ENCODE results near the gene TENT5C.

Gene TENT5C

DNA sequence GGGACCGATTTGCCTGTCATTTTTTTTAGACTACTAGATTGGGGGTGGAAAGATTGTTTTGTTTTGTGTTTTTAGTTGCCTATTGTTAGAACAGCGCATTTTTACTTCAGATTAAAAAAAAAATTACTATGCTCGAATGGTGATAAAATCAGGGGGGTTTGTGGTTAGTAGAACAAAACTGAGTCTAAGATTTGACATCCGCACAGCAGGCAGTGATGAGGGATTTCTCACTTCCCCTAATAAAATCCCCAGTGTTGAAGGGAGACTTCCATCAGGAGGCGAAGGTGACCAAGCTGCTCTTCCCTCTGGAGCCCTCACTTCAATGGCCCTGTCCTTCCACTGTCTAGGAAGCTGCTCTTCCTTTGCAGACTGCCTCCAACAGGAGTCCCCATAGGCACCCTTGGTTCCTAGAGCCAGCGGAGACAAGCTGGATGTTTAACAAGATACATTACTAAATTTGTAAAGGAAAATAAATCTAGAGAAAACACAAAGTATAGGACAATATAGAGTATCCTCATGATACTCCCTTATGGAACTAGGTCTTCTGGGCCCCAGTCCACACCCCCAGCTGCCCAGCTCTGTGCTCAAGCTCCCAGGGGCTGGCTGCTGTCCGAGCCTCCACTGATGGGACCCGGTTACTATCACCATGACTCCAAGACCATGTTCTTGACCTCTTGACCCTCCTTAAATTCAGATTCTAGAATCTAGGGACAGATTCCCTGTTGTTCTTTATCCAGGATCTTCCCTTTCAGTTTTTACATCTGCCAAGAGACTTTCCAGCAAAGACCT is 31.0 kb downstream of the TENT5C start:
- Histone ChIP-seq H3K27ac (ENCODE audit: low read depth, low read length) (no peak overlapping the region), H3K4me1 (ENCODE audit: control insufficient read depth, insufficient read depth, low read length, unreplicated experiment) (no peaks in the 10 kb centered on the region), H3K36me3 (ENCODE audit: insufficient read depth, low read length) (no peaks in the 10 kb centered on the region), H3K27me3 (ENCODE audit: insufficient read depth, low read length) (peaks cover 73% of the 10 kb centered on the region), H3K4me3 (ENCODE audit: low read depth, low read length) (no peak overlapping the region), H2AFZ (ENCODE audit: low read length, unreplicated experiment) (no peak overlapping the region), H3K79me2 (ENCODE audit: control insufficient read depth, insufficient read depth, low read length, unreplicated experiment) (no peaks in the 10 kb centered on the region)

DNA sequence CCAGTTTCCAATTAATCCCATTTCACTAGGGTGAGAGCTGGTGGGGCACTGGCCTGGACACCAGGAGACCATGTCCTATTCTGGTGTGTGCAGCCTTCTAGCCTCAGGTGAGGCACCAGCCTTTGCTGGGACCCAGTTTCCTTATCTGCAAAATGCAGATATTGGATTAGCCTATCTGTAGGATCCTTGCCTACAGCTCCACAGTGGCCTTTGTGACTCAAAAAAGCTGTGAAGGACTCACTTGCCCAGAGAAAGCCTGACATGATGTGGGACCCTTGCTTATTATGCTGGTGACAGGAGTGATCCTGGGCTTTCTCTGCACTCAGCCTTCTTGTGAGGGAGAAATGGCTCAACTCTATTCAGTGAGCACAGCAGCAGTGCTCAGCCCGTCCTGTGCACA is 32.3 kb downstream of the TENT5C start:
- no peak overlapping the region for H3K27ac ChIP-seq (ENCODE audit: low read depth, low read length)

DNA sequence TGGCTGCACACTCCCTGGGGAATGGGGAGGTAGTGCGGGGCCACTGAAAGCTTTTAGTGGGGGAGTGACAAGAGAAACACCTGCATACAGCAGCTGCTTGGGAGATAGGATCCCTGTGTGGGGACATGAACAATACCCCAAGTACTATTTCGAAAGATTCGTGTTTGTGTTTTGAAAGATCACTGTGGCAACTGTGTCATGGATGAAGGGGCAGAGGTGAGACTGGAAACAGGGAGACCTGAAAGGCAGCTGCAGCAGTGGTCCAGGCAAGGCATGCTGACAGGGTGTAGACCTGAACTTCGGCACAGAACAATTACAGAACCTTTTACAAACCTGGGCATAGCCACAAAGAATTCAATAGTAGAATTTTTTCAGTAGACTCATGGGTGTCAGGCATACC is 32.9 kb downstream of the TENT5C start:
- Histone ChIP-seq H3K27me3 (ENCODE audit: insufficient read depth, low read length) (peaks cover 73% of the 10 kb centered on the region), H2AFZ (ENCODE audit: low read length, unreplicated experiment) (no peak overlapping the region), H3K27ac (ENCODE audit: low read depth, low read length) (no peak overlapping the region), H3K4me3 (ENCODE audit: low read depth, low read length) (no peak overlapping the region), H3K4me1 (ENCODE audit: control insufficient read depth, insufficient read depth, low read length, unreplicated experiment) (no peaks in the 10 kb centered on the region), H3K79me2 (ENCODE audit: control insufficient read depth, insufficient read depth, low read length, unreplicated experiment) (no peaks in the 10 kb centered on the region), H3K36me3 (ENCODE audit: insufficient read depth, low read length) (no peaks in the 10 kb centered on the region)

More for the DNA sequence above, 32.3 kb downstream of the TENT5C start:
- Histone ChIP-seq H3K27me3 (ENCODE audit: insufficient read depth, low read length) (peaks cover 73% of the 10 kb centered on the region), H3K36me3 (ENCODE audit: insufficient read depth, low read length) (no peaks in the 10 kb centered on the region), H3K79me2 (ENCODE audit: control insufficient read depth, insufficient read depth, low read length, unreplicated experiment) (no peaks in the 10 kb centered on the region), H2AFZ (ENCODE audit: low read length, unreplicated experiment) (no peak overlapping the region), H3K4me1 (ENCODE audit: control insufficient read depth, insufficient read depth, low read length, unreplicated experiment) (no peaks in the 10 kb centered on the region), H3K4me3 (ENCODE audit: low read depth, low read length) (no peak overlapping the region)

DNA sequence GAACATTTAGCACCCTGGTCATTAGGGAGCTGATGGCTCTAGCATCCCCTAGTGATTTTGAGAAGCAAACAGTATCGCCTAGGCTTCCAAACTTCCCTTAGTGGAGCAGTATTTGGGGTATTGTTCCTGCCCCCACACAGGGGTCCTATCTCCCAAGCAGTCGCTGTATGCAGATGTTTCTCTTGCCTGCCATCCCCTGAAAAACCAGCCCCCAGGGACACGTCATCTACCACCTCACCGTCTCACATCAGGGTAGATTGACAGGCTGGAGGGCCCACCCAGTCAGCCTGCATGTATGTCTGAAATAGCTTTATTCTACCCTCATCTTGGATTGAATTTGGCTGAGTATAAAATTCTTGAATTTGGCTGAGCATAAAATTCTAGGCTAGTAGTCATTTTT is 33.9 kb downstream of the TENT5C start:
- H3K79me2 ChIP-seq (ENCODE audit: control insufficient read depth, insufficient read depth, low read length, unreplicated experiment) = no peaks in the 10 kb centered on the region
- H3K27ac ChIP-seq (ENCODE audit: low read depth, low read length) = no peak overlapping the region
- peaks cover 71% of the 10 kb centered on the region for H3K27me3 ChIP-seq (ENCODE audit: insufficient read depth, low read length)
- no peaks in the 10 kb centered on the region for H3K36me3 ChIP-seq (ENCODE audit: insufficient read depth, low read length)
- H3K4me3 ChIP-seq (ENCODE audit: low read depth, low read length) = no peak overlapping the region
- no peak overlapping the region for H2AFZ ChIP-seq (ENCODE audit: low read length, unreplicated experiment)
- no peaks in the 10 kb centered on the region for H3K4me1 ChIP-seq (ENCODE audit: control insufficient read depth, insufficient read depth, low read length, unreplicated experiment)

DNA sequence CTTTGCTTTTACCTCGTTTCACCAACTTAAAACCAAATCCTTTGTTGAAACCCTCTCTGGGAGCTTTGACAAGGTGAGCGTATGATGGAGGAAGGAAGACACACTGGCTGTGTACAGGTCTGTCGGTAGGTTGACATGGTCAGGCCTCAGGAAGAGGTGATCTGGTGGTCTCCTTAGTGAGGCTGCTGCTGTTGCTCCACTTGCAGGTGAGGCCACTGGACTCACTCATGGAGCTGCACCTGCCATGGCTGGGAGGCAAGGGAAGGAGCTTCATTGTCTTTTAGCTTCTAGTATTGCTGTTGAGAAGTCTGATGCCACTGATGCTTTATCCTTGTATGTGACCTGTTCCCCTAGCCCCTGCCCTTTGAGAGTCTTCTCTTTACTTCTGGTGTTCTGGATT is 35.7 kb downstream of the TENT5C start:
- Histone ChIP-seq H3K79me2 (ENCODE audit: control insufficient read depth, insufficient read depth, low read length, unreplicated experiment) (no peaks in the 10 kb centered on the region), H3K4me1 (ENCODE audit: control insufficient read depth, insufficient read depth, low read length, unreplicated experiment) (no peaks in the 10 kb centered on the region), H3K36me3 (ENCODE audit: insufficient read depth, low read length) (no peaks in the 10 kb centered on the region), H3K27ac (ENCODE audit: low read depth, low read length) (no peak overlapping the region), H3K4me3 (ENCODE audit: low read depth, low read length) (no peak overlapping the region), H3K27me3 (ENCODE audit: insufficient read depth, low read length) (peaks cover 61% of the 10 kb centered on the region), H2AFZ (ENCODE audit: low read length, unreplicated experiment) (no peak overlapping the region)

GRCh38 chr1:117642963-117643362 is 37.1 kb downstream of the TENT5C start:
- H2AFZ ChIP-seq (ENCODE audit: low read length, unreplicated experiment) = no peak overlapping the region
- H3K36me3 ChIP-seq (ENCODE audit: insufficient read depth, low read length) = no peaks in the 10 kb centered on the region
- no peak overlapping the region for H3K27ac ChIP-seq (ENCODE audit: low read depth, low read length)
- no peaks in the 10 kb centered on the region for H3K79me2 ChIP-seq (ENCODE audit: control insufficient read depth, insufficient read depth, low read length, unreplicated experiment)
- peaks cover 62% of the 10 kb centered on the region for H3K27me3 ChIP-seq (ENCODE audit: insufficient read depth, low read length)
- H3K4me1 ChIP-seq (ENCODE audit: control insufficient read depth, insufficient read depth, low read length, unreplicated experiment) = no peaks in the 10 kb centered on the region
- H3K4me3 ChIP-seq (ENCODE audit: low read depth, low read length) = no peak overlapping the region

- no peak overlapping the region for H2AFZ ChIP-seq (ENCODE audit: low read length, unreplicated experiment)
- peaks cover 59% of the 10 kb centered on the region for H3K27me3 ChIP-seq (ENCODE audit: insufficient read depth, low read length)
- no peaks in the 10 kb centered on the region for H3K79me2 ChIP-seq (ENCODE audit: control insufficient read depth, insufficient read depth, low read length, unreplicated experiment)
- H3K4me1 ChIP-seq (ENCODE audit: control insufficient read depth, insufficient read depth, low read length, unreplicated experiment) = no peaks in the 10 kb centered on the region
- H3K4me3 ChIP-seq (ENCODE audit: low read depth, low read length) = no peak overlapping the region
- no peaks in the 10 kb centered on the region for H3K36me3 ChIP-seq (ENCODE audit: insufficient read depth, low read length)
- H3K27ac ChIP-seq (ENCODE audit: low read depth, low read length) = no peak overlapping the region
Measured at GRCh38 chr1:117643601-117644000, 37.8 kb downstream of the TENT5C start.

GRCh38 chr1:117644696-117645311 is 39.0 kb downstream of the TENT5C start:
- Histone ChIP-seq H3K27me3 (ENCODE audit: insufficient read depth, low read length) (peaks cover 61% of the 10 kb centered on the region), H3K36me3 (ENCODE audit: insufficient read depth, low read length) (no peaks in the 10 kb centered on the region), H2AFZ (ENCODE audit: low read length, unreplicated experiment) (no peak overlapping the region), H3K27ac (ENCODE audit: low read depth, low read length) (no peak overlapping the region), H3K79me2 (ENCODE audit: control insufficient read depth, insufficient read depth, low read length, unreplicated experiment) (no peaks in the 10 kb centered on the region), H3K4me1 (ENCODE audit: control insufficient read depth, insufficient read depth, low read length, unreplicated experiment) (no peaks in the 10 kb centered on the region), H3K4me3 (ENCODE audit: low read depth, low read length) (no peak overlapping the region)

GRCh38 chr1:117645343-117645742 is 39.5 kb downstream of the TENT5C start:
- no peaks in the 10 kb centered on the region for H3K79me2 ChIP-seq (ENCODE audit: control insufficient read depth, insufficient read depth, low read length, unreplicated experiment)
- H3K4me1 ChIP-seq (ENCODE audit: control insufficient read depth, insufficient read depth, low read length, unreplicated experiment) = no peaks in the 10 kb centered on the region
- peaks cover 62% of the 10 kb centered on the region for H3K27me3 ChIP-seq (ENCODE audit: insufficient read depth, low read length)
- H3K27ac ChIP-seq (ENCODE audit: low read depth, low read length) = no peak overlapping the region
- H3K36me3 ChIP-seq (ENCODE audit: insufficient read depth, low read length) = no peaks in the 10 kb centered on the region
- H2AFZ ChIP-seq (ENCODE audit: low read length, unreplicated experiment) = no peak overlapping the region
- no peak overlapping the region for H3K4me3 ChIP-seq (ENCODE audit: low read depth, low read length)

GRCh38 chr1:117646007-117646811 is 40.4 kb downstream of the TENT5C start:
- peaks cover 57% of the 10 kb centered on the region for H3K27me3 ChIP-seq (ENCODE audit: insufficient read depth, low read length)
- no peak overlapping the region for H3K27ac ChIP-seq (ENCODE audit: low read depth, low read length)
- H3K4me3 ChIP-seq (ENCODE audit: low read depth, low read length) = no peak overlapping the region
- H2AFZ ChIP-seq (ENCODE audit: low read length, unreplicated experiment) = no peak overlapping the region
- no peaks in the 10 kb centered on the region for H3K36me3 ChIP-seq (ENCODE audit: insufficient read depth, low read length)
- no peaks in the 10 kb centered on the region for H3K79me2 ChIP-seq (ENCODE audit: control insufficient read depth, insufficient read depth, low read length, unreplicated experiment)
- no peaks in the 10 kb centered on the region for H3K4me1 ChIP-seq (ENCODE audit: control insufficient read depth, insufficient read depth, low read length, unreplicated experiment)
